Measurements from ENCODE around the gene LCP2.

The LCP2 gene

GRCh38 chr5:170275376-170275994 is 22.1 kb downstream of the LCP2 start:
- Histone ChIP-seq H3K36me3 (ENCODE audit: control insufficient read depth in 2 of 2, insufficient read depth in 1 of 2, low read length in 2 of 2) (no peaks in the 10 kb centered on the region), H3K9me3 (ENCODE audit: control insufficient read depth, insufficient read depth, low read depth, low read length) (no peaks in the 10 kb centered on the region), H3K4me1 (ENCODE audit: control insufficient read depth, insufficient read depth, low read length) (no peaks in the 10 kb centered on the region), H3K4me3 (ENCODE audit: low read depth, low read length) (no peak overlapping the region), H3K27ac (ENCODE audit: extremely low read depth, low read depth, low read length) (no peak overlapping the region)
- TF ChIP-seq ZNF514 (tag by site-specific recombination; IDR thresholded peaks at IDR 0.05) (no peak), ZNF157 (tag by site-specific recombination; IDR thresholded peaks at IDR 0.05) (no peak)
- ChIA-PET POLR2A (no interaction called here), CTCF (interaction anchor here (1.2 to 7.5 kb wide), 6 partner anchors 8 to 145 kb away, joined by 5 to 65 read pairs (median 9); no protein-coding TSS in a partner anchor)

- Histone ChIP-seq H3K36me3 (ENCODE audit: control insufficient read depth in 2 of 2, insufficient read depth in 1 of 2, low read length in 2 of 2) (no peaks in the 10 kb centered on the region), H3K9me3 (ENCODE audit: control insufficient read depth, insufficient read depth, low read depth, low read length) (no peaks in the 10 kb centered on the region), H3K27ac (ENCODE audit: extremely low read depth, low read depth, low read length) (no peak overlapping the region), H3K4me1 (ENCODE audit: control insufficient read depth, insufficient read depth, low read length) (no peaks in the 10 kb centered on the region), H3K4me3 (ENCODE audit: low read depth, low read length) (no peak overlapping the region)
- ChIA-PET POLR2A (interaction anchor here (0.6 kb wide), 1 partner anchor 42 kb away, joined by 5 read pairs; no protein-coding TSS in a partner anchor), CTCF (interaction anchor here (0.6 to 7.5 kb wide), 24 partner anchors 8 to 577 kb away, joined by 3 to 65 read pairs (median 4); no protein-coding TSS in a partner anchor)
- TF ChIP-seq PATZ1 (tag by site-specific recombination; IDR thresholded peaks at IDR 0.05): no peak
- no peak for TF ChIP-seq ZEB2 (tag by site-specific recombination; IDR thresholded peaks at IDR 0.05)
- TF ChIP-seq ZNF157 (tag by site-specific recombination; IDR thresholded peaks at IDR 0.05): no peak
- TF ChIP-seq ELK4 (IDR thresholded peaks at IDR 0.05; ENCODE audit: borderline replicate concordance, low read depth, low read length): no peak
- no peak for TF ChIP-seq ZNF571 (tag by site-specific recombination; IDR thresholded peaks at IDR 0.05)
- TF ChIP-seq ZNF654 (tag by site-specific recombination; IDR thresholded peaks at IDR 0.05; ENCODE audit: low read depth): peak; percentile 68
- no peak for TF ChIP-seq ZNF558 (tag by site-specific recombination; IDR thresholded peaks at IDR 0.05)
- no peak for TF ChIP-seq ZNF449 (tag by site-specific recombination; IDR thresholded peaks at IDR 0.05)
- no peak for TF ChIP-seq ZNF560 (tag by site-specific recombination; IDR thresholded peaks at IDR 0.05; ENCODE audit: borderline replicate concordance)
- no peak for TF ChIP-seq ZNF510 (tag by site-specific recombination; IDR thresholded peaks at IDR 0.05; ENCODE audit: insufficient replicate concordance)
- TF ChIP-seq SCRT1 (tag by site-specific recombination; IDR thresholded peaks at IDR 0.05; ENCODE audit: borderline replicate concordance): peak; percentile 77; the same call in 1 of the 2 replicates
- TF ChIP-seq ZBTB20 (tag by site-specific recombination; IDR thresholded peaks at IDR 0.05): peak; percentile 78
- no peak for TF ChIP-seq ZNF239 (tag by site-specific recombination; IDR thresholded peaks at IDR 0.05)
- TF ChIP-seq SALL2 (tag by site-specific recombination; IDR thresholded peaks at IDR 0.05; ENCODE audit: borderline replicate concordance): no peak
- TF ChIP-seq SETDB1 (IDR thresholded peaks at IDR 0.05; ENCODE audit: insufficient read length, low read length): no peak
- no peak for TF ChIP-seq ZBTB8A (tag by site-specific recombination; IDR thresholded peaks at IDR 0.05)
- TF ChIP-seq SCRT2 (tag by site-specific recombination; IDR thresholded peaks at IDR 0.05): peak; percentile 69
- TF ChIP-seq ZBTB49 (tag by site-specific recombination; IDR thresholded peaks at IDR 0.05; ENCODE audit: low read depth): no peak
- no peak for TF ChIP-seq KLF1 (tag by site-specific recombination; IDR thresholded peaks at IDR 0.05)
- TF ChIP-seq ZNF785 (tag by site-specific recombination; IDR thresholded peaks at IDR 0.05): no peak
- peak; percentile 68 for TF ChIP-seq PRDM10 (tag by site-specific recombination; IDR thresholded peaks at IDR 0.05)
These were observed 23.4 kb downstream of the LCP2 start for GRCh38 chr5:170273968-170274710.
